ENCODE results near the gene LYPD6.

DNA sequence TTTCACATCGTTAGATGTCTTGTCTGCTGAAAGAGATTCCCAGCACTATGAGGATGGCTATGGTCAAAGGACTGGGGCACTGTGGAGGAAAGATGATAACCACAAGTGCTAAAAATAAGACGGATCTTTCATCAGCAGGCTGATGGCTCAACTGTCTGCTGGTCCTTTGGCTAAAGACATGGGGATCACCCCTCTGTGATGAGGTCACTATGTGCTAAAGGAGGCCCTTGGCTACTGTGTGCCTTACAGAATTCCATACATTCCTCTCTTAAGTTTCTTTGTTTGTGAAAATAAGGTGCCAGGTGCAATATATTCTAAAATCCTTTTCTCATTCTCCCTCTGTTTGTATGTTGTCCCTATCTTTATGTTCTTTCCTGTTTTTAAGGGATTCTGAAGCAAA lies 39.7 kb upstream of the LYPD6 start:
- TF ChIP-seq, protein P1, sequence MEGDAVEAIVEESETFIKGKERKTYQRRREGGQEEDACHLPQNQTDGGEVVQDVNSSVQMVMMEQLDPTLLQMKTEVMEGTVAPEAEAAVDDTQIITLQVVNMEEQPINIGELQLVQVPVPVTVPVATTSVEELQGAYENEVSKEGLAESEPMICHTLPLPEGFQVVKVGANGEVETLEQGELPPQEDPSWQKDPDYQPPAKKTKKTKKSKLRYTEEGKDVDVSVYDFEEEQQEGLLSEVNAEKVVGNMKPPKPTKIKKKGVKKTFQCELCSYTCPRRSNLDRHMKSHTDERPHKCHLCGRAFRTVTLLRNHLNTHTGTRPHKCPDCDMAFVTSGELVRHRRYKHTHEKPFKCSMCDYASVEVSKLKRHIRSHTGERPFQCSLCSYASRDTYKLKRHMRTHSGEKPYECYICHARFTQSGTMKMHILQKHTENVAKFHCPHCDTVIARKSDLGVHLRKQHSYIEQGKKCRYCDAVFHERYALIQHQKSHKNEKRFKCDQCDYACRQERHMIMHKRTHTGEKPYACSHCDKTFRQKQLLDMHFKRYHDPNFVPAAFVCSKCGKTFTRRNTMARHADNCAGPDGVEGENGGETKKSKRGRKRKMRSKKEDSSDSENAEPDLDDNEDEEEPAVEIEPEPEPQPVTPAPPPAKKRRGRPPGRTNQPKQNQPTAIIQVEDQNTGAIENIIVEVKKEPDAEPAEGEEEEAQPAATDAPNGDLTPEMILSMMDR (conservative IDR thresholded peaks at IDR 0.05; ENCODE audit: low read length) = no peak
- TF ChIP-seq EZH2phosphoT487 (IDR thresholded peaks at IDR 0.05; ENCODE audit: borderline replicate concordance, low read depth, low read length) = no peak

Data from OCI-LY7 (cell line).